Fibroblast of lung (primary cell): Measurements from ENCODE around the gene ADAD2. TPM values are rescaled to one million over a fixed set of nuclear protein-coding genes. Genes with fewer than 3 reads are reported as not detected.

Experiments
- DNase-seq, 2 donors: peaks; one replicate each; pipeline versions ENCODE4 v3.0.0 to v3.0.0-alpha.2; 2010; ENCODE audit warnings: low read depth in 2 of 2
- H2AFZ ChIP-seq: 2 replicates; pipeline ENCODE4 v1.5.1; 2012; ENCODE audit warnings: low read length, control low read depth, inconsistent platforms
- H3K27ac ChIP-seq: 2 replicates; pipeline ENCODE4 v1.5.1; 2011; ENCODE audit warnings: low read length, control low read depth; ENCODE audit not compliant: insufficient read depth
- H3K27me3 ChIP-seq: 2 replicates; pipeline ENCODE4 v1.5.1; 2011; ENCODE audit warnings: mild to moderate bottlenecking, low read length; ENCODE audit not compliant: control insufficient read depth, insufficient read depth
- H3K36me3 ChIP-seq: 2 replicates; pipeline ENCODE4 v1.5.1; 2011; ENCODE audit warnings: low read length; ENCODE audit not compliant: control insufficient read depth, insufficient read depth
- H3K4me1 ChIP-seq: 2 replicates; pipeline ENCODE4 v1.5.1; 2011; ENCODE audit warnings: low read length; ENCODE audit not compliant: control insufficient read depth, insufficient read depth; ENCODE audit errors: extremely low read depth
- H3K4me2 ChIP-seq: 2 replicates; pipeline ENCODE4 v1.5.1; 2011; ENCODE audit warnings: low read length, control low read depth; ENCODE audit not compliant: insufficient read depth; ENCODE audit errors: extremely low read depth
- H3K4me3 ChIP-seq, 4 experiments: fragments of 200-600 bp in 1 of 4; sonication (generic) in 1 of 4; replicated peaks in 1 of 4; 2 replicates each; pipeline ENCODE4 v1.5.1; 2011 to 2016; ENCODE audit warnings: low read length in 4 of 4, low read depth in 3 of 4, mild to moderate bottlenecking in 3 of 4, control low read depth in 2 of 4, inconsistent platforms in 1 of 4, mixed read lengths in 1 of 4; ENCODE audit not compliant: insufficient read depth in 1 of 4; ENCODE audit errors: control extremely low read depth in 1 of 4
- H3K79me2 ChIP-seq: 2 replicates; pipeline ENCODE4 v1.5.1; 2012; ENCODE audit warnings: mild to moderate bottlenecking, low read length, inconsistent platforms; ENCODE audit not compliant: control insufficient read depth, insufficient read depth
- H3K9ac ChIP-seq: 2 replicates; pipeline ENCODE4 v1.5.1; 2011; ENCODE audit warnings: mild to moderate bottlenecking, low read length, control low read depth; ENCODE audit not compliant: insufficient read depth
- H3K9me3 ChIP-seq: 2 replicates; pipeline ENCODE4 v1.5.1; 2012; ENCODE audit warnings: low read depth, low read length; ENCODE audit not compliant: control insufficient read depth, insufficient read depth
- H4K20me1 ChIP-seq: 2 replicates; pipeline ENCODE4 v1.5.1; 2011; ENCODE audit warnings: low read length; ENCODE audit not compliant: control insufficient read depth, insufficient read depth; ENCODE audit errors: extremely low read depth
- CTCF ChIP-seq, 2 donors: IDR thresholded peaks in 1 of 2; conservative IDR thresholded peaks in 1 of 2; 1 replicate in 1 of 2; 2 replicates in 1 of 2; pipeline ENCODE4 v1.5.1; 2011 to 2012; ENCODE audit warnings: low read length in 2 of 2, control low read depth in 1 of 2, inconsistent platforms in 1 of 2, low read depth in 1 of 2, mild to moderate bottlenecking in 1 of 2
- EZH2 ChIP-seq: IDR thresholded peaks from 2 replicates; pipeline ENCODE4 v1.5.1; 2012; ENCODE audit warnings: low read length, control low read depth, mild to moderate bottlenecking; ENCODE audit errors: missing control alignments
- polyA plus RNA-seq, 2 donors: library from polyadenylated mRNA; depleted of rRNA in 1 of 2; stranded (reverse) in 1 of 2; unstranded in 1 of 2; fragments of >200 nt; gene quantifications; 2 replicates each; pipeline ENCODE4 v1.2.1, GENCODE V29; 2011 to 2012; ENCODE audit warnings: missing spikeins in 1 of 2
- total RNA-seq: library from RNA; depleted of rRNA; stranded (reverse); fragments of >200 nt; gene quantifications from 2 replicates; pipeline ENCODE4 v1.2.1, GENCODE V29; 2014

ADAD2 gene
- total and polyA plus RNA-seq, 2 donors (not counting 1 experiment from before 2014, with no cell fraction given): not detected

GRCh38 chr16:84195201-84196093 lies 4.5 kb downstream of the ADAD2 start:
- DNase-seq: no peak
- H3K27me3 ChIP-seq: peaks cover 11% of the 10 kb centered on the region

GRCh38 chr16:84196101-84196500 lies 5.1 kb downstream of the ADAD2 start:
- no peak overlapping the region for H2AFZ ChIP-seq
- peaks cover 11% of the 10 kb centered on the region for H3K27me3 ChIP-seq
- no peak overlapping the region for H3K27ac ChIP-seq
- H4K20me1 ChIP-seq: no peaks in the 10 kb centered on the region
- DNase-seq: no peak
- H3K4me3 ChIP-seq: no peak overlapping the region
- H3K36me3 ChIP-seq: no peaks in the 10 kb centered on the region
- TF ChIP-seq CTCF (conservative IDR thresholded peaks at IDR 0.05 in 1 of 2, IDR thresholded peaks at IDR 0.05 in 1 of 2; ENCODE audit: low read depth in 1 of 2, low read length in 2 of 2) (no peak), EZH2 (no peak)
- H3K79me2 ChIP-seq: no peaks in the 10 kb centered on the region
- H3K9me3 ChIP-seq: no peaks in the 10 kb centered on the region
- H3K4me1 ChIP-seq: no peaks in the 10 kb centered on the region
- no peak overlapping the region for H3K9ac ChIP-seq
- H3K4me2 ChIP-seq: no peak overlapping the region

More at GRCh38 chr16:84195201-84196093, 4.5 kb downstream of the ADAD2 start:
- Histone ChIP-seq H3K79me2 (no peaks in the 10 kb centered on the region), H3K27ac (no peak overlapping the region), H3K4me2 (no peak overlapping the region), H2AFZ (no peak overlapping the region), H4K20me1 (no peaks in the 10 kb centered on the region), H3K9ac (no peak overlapping the region), H3K36me3 (no peaks in the 10 kb centered on the region), H3K4me1 (no peaks in the 10 kb centered on the region), H3K9me3 (no peaks in the 10 kb centered on the region), H3K4me3 (no peak overlapping the region)
- TF ChIP-seq CTCF (conservative IDR thresholded peaks at IDR 0.05 in 1 of 2, IDR thresholded peaks at IDR 0.05 in 1 of 2; ENCODE audit: low read depth in 1 of 2, low read length in 2 of 2): no peak
- no peak for TF ChIP-seq EZH2

- H3K27me3 ChIP-seq: peaks cover 11% of the 10 kb centered on the region
Measured at GRCh38 chr16:84196727-84197394, 5.9 kb downstream of the ADAD2 start.

More at GRCh38 chr16:84196727-84197394, 5.9 kb downstream of the ADAD2 start:
- Histone ChIP-seq H3K36me3 (no peaks in the 10 kb centered on the region), H3K27ac (no peak overlapping the region), H3K79me2 (no peaks in the 10 kb centered on the region), H3K9ac (no peak overlapping the region), H3K4me1 (no peaks in the 10 kb centered on the region), H3K4me2 (no peak overlapping the region), H4K20me1 (no peaks in the 10 kb centered on the region), H3K4me3 (no peak overlapping the region), H2AFZ (no peak overlapping the region), H3K9me3 (no peaks in the 10 kb centered on the region)
- no peak for TF ChIP-seq CTCF (conservative IDR thresholded peaks at IDR 0.05 in 1 of 2, IDR thresholded peaks at IDR 0.05 in 1 of 2; ENCODE audit: low read depth in 1 of 2, low read length in 2 of 2)
- no peak for TF ChIP-seq EZH2
- no peak for DNase-seq
